Stomach (tissue), 9 donors: ENCODE results near the gene HSD17B2. TPM values are rescaled to one million over a fixed set of nuclear protein-coding genes. Genes with fewer than 3 reads are reported as not detected.

Experiments used
- DNase-seq, 2 donors: peaks; one replicate each; pipeline versions ENCODE4 v3.0.0 to v3.0.0-alpha.2; 2013 to 2019
- H3K27ac ChIP-seq, 5 donors: fragments of 200-600 bp in 4 of 5; sonication (generic) in 4 of 5; one replicate each; pipeline ENCODE4 v1.5.1; 2013 to 2019; ENCODE audit warnings: mild to moderate bottlenecking in 1 of 5, moderate library complexity in 1 of 5
- H3K27me3 ChIP-seq, 3 donors: fragments of 200-600 bp; sonication (generic); one replicate each; pipeline ENCODE4 v1.5.1; 2017 to 2019; ENCODE audit warnings: mixed run types in 1 of 3
- H3K36me3 ChIP-seq, 4 donors: fragments of 200-600 bp; sonication (generic); 1 replicate in 3 of 4; 2 replicates in 1 of 4; pipeline ENCODE4 v1.5.1; 2016 to 2019
- H3K4me1 ChIP-seq, 4 donors: fragments of 200-600 bp; sonication (generic); one replicate each; pipeline ENCODE4 v1.5.1; 2016 to 2019
- H3K4me3 ChIP-seq, 4 donors: fragments of 200-600 bp; sonication (generic) in 3 of 4; one replicate each; pipeline ENCODE4 v1.5.1; 2016 to 2019; ENCODE audit warnings: mild to moderate bottlenecking in 1 of 4
- H3K9me3 ChIP-seq, 4 donors: fragments of 200-600 bp; sonication (generic); one replicate each; pipeline ENCODE4 v1.5.1; 2016 to 2019
- EP300 ChIP-seq: sonication (generic); formaldehyde crosslinking; IDR thresholded peaks from one replicate; pipeline ENCODE4 v1.6.1; 2017; ENCODE audit warnings: antibody characterized with exemption
- POLR2A ChIP-seq, 4 donors: fragments of 450-650 bp; IDR thresholded peaks; one replicate each; pipeline ENCODE4 v1.6.1; 2016; ENCODE audit warnings: antibody characterized with exemption in 4 of 4, control low read depth in 2 of 4, mild to moderate bottlenecking in 1 of 4, moderate library complexity in 1 of 4
- POLR2AphosphoS5 ChIP-seq, 3 donors: sonication (generic); formaldehyde crosslinking; IDR thresholded peaks; one replicate each; pipeline ENCODE4 v1.6.1; 2016; ENCODE audit warnings: antibody characterized with exemption in 3 of 3
- WGBS, 5 donors: extraction: QIAGEN DNeasy Blood & Tissue Kit in 3 of 5; methylation state at CpG; one replicate each; pipeline versions ENCODE4 v1.1.5 to v1.1.7; 2013 to 2018; 5-methylcytosine and 5-hydroxymethylcytosine counted together
- intact Hi-C: fragments of 100-400 bp; cut with DNase I; formaldehyde crosslinking; loops from one replicate; pipeline ENCODE4 v1.15.1; 2023; ENCODE audit warnings: low total_unique reads
- polyA plus RNA-seq, 3 donors: library from polyadenylated mRNA; stranded (reverse); fragments of 200-250 nt; gene quantifications; one replicate each; pipeline ENCODE4 v1.2.3, GENCODE V29; 2013
- total RNA-seq, 5 donors: library from RNA; depleted of rRNA; stranded (reverse); fragments of >200 nt; gene quantifications; one replicate each; pipeline versions ENCODE4 v1.1.0 to v1.2.3, GENCODE V29; 2014 to 2016
- TF ChIP-seq, protein P1 (sequence below), 7 experiments: fragments of 450-650 bp in 4 of 7; fragments of 200-600 bp in 3 of 7; sonication (generic) in 3 of 7; IDR thresholded peaks; one replicate each; pipeline ENCODE4 v1.5.1; 2016 to 2019; ENCODE audit warnings: antibody characterized with exemption in 7 of 7, control low read depth in 2 of 7, mild to moderate bottlenecking in 1 of 7
- donor health status: healthy with polysubstance abuse.
- donor health status: Bipolar disorder and iron deficiency.
- donor health status: healthy.

Gene HSD17B2
- total and polyA plus RNA-seq, 8 donors = 6.6 to 25.7 (median 15.2) TPM; not detected in 1

GRCh38 chr16:82083710-82084353 lies 48.8 kb downstream of the HSD17B2 start:
- Histone ChIP-seq H3K4me1 (peaks cover 0 to 12% (median 0%) of the 10 kb centered on the region in 4 donors), H3K36me3 (no peaks in the 10 kb centered on the region), H3K4me3 (no peak overlapping the region), H3K27ac (peak overlapping the region in 1 of 5 donors; percentile 30), H3K27me3 (no peaks in the 10 kb centered on the region), H3K9me3 (no peaks in the 10 kb centered on the region)
- intact Hi-C loops = no loop called here
- no peak for TF ChIP-seq POLR2A (IDR thresholded peaks at IDR 0.05)
- TF ChIP-seq, protein P1, sequence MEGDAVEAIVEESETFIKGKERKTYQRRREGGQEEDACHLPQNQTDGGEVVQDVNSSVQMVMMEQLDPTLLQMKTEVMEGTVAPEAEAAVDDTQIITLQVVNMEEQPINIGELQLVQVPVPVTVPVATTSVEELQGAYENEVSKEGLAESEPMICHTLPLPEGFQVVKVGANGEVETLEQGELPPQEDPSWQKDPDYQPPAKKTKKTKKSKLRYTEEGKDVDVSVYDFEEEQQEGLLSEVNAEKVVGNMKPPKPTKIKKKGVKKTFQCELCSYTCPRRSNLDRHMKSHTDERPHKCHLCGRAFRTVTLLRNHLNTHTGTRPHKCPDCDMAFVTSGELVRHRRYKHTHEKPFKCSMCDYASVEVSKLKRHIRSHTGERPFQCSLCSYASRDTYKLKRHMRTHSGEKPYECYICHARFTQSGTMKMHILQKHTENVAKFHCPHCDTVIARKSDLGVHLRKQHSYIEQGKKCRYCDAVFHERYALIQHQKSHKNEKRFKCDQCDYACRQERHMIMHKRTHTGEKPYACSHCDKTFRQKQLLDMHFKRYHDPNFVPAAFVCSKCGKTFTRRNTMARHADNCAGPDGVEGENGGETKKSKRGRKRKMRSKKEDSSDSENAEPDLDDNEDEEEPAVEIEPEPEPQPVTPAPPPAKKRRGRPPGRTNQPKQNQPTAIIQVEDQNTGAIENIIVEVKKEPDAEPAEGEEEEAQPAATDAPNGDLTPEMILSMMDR (IDR thresholded peaks at IDR 0.05) = no peak
- TF ChIP-seq EP300 = no peak
- no peak for TF ChIP-seq POLR2AphosphoS5 (IDR thresholded peaks at IDR 0.05)
- DNase-seq = no peak
- WGBS, 5 donors = 60 to 79% (median 70%) methylated on average over 6 of the region's 6 CpGs

- TF ChIP-seq EP300 = no peak
- TF ChIP-seq, protein P1 (IDR thresholded peaks at IDR 0.05) = no peak
- TF ChIP-seq POLR2A (IDR thresholded peaks at IDR 0.05) = no peak
- no peak for TF ChIP-seq POLR2AphosphoS5 (IDR thresholded peaks at IDR 0.05)
- intact Hi-C loops = no loop called here
- Histone ChIP-seq H3K36me3 (no peaks in the 10 kb centered on the region), H3K9me3 (no peaks in the 10 kb centered on the region), H3K27me3 (no peaks in the 10 kb centered on the region), H3K4me1 (peaks cover 0 to 12% (median 0%) of the 10 kb centered on the region in 4 donors), H3K4me3 (no peak overlapping the region), H3K27ac (no peak overlapping the region)
- no peak for DNase-seq
- 52 to 75% (median 58%) methylated on average over 2 of the region's 2 CpGs for WGBS, 5 donors
These were observed 50.1 kb downstream of the HSD17B2 start for GRCh38 chr16:82085011-82085779.

DNA sequence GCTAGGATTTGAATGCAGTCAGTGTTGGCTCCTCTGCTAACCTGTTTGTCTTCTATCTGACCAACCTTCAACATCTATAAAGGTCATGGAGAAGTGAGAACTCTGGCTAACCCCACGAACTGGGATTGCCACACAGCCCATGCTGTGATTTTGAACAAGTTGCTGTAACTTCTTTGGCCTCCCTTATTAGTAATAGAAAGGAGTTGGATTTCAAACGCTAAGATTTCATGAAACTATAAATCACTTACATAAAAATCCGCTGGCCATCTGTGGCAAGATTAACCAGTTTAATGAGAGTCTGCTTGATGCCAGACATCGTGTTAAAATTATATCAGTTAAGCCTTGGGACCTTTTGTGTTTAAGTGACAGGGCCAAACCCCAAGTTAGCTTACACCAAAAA lies 53.4 kb downstream of the HSD17B2 start:
- DNase-seq = no peak
- Histone ChIP-seq H3K4me1 (peaks cover 0 to 5% (median 0%) of the 10 kb centered on the region in 4 donors), H3K4me3 (no peak overlapping the region), H3K27ac (no peak overlapping the region), H3K36me3 (no peaks in the 10 kb centered on the region), H3K9me3 (no peaks in the 10 kb centered on the region), H3K27me3 (no peaks in the 10 kb centered on the region)
- no peak for TF ChIP-seq POLR2A (IDR thresholded peaks at IDR 0.05)
- TF ChIP-seq, protein P1 (IDR thresholded peaks at IDR 0.05) = no peak
- no peak for TF ChIP-seq EP300
- no peak for TF ChIP-seq POLR2AphosphoS5 (IDR thresholded peaks at IDR 0.05)
- intact Hi-C loops = no loop called here
- 70 to 77% (median 73%) methylated on average over 4 of the region's 4 CpGs for WGBS, 5 donors

- Histone ChIP-seq H3K27ac (no peak overlapping the region), H3K36me3 (no peaks in the 10 kb centered on the region), H3K4me1 (no peaks in the 10 kb centered on the region), H3K27me3 (no peaks in the 10 kb centered on the region), H3K4me3 (no peak overlapping the region), H3K9me3 (no peaks in the 10 kb centered on the region)
- DNase-seq = no peak
- 79 to 97% (median 89%) methylated on average over 1 of the region's 1 CpG for WGBS, 5 donors
- TF ChIP-seq EP300 (no peak), POLR2AphosphoS5 (IDR thresholded peaks at IDR 0.05) (no peak), POLR2A (IDR thresholded peaks at IDR 0.05) (no peak)
- TF ChIP-seq, protein P1 (IDR thresholded peaks at IDR 0.05) = no peak
- intact Hi-C loops = no loop called here
These were observed 56.2 kb downstream of the HSD17B2 start for GRCh38 chr16:82091241-82091640.
